CD8-positive, alpha-beta memory T cell (primary cell): Measurements from ENCODE around the gene ADPRHL1. TPM values are rescaled to one million over a fixed set of nuclear protein-coding genes. Genes with fewer than 3 reads are reported as not detected.

Experiments used
- CTCF ChIA-PET: fragments of 350-600 bp; sonication (Branson Sonifier 250); formaldehyde crosslinking; loops from one replicate; lab custom pipeline; 2021; ENCODE audit warnings: antibody characterized with exemption; lab: Charles Lee
- POLR2A ChIA-PET: fragments of 350-600 bp; sonication (Branson Sonifier 250); formaldehyde crosslinking; loops from one replicate; lab custom pipeline; 2021; ENCODE audit warnings: antibody characterized with exemption; lab: Charles Lee
- DNase-seq, 5 donors: peaks; one replicate each; pipeline versions ENCODE4 v3.0.0 to v3.0.0-alpha.2; 2020 to 2022; ENCODE audit warnings: mixed read lengths in 1 of 5
- H3K27ac ChIP-seq: one replicate; pipeline ENCODE4 v1.7.0; 2013; ENCODE audit warnings: low read depth, mild to moderate bottlenecking, low read length, moderate library complexity
- H3K27me3 ChIP-seq: 2 replicates; pipeline ENCODE4 v1.7.0; 2013; ENCODE audit warnings: low read length, mild to moderate bottlenecking; ENCODE audit not compliant: insufficient read depth, poor library complexity, severe bottlenecking
- H3K36me3 ChIP-seq: 2 replicates; pipeline ENCODE4 v1.7.0; 2013; ENCODE audit warnings: mild to moderate bottlenecking, low read length, moderate library complexity; ENCODE audit not compliant: insufficient read depth
- H3K4me1 ChIP-seq: 2 replicates; pipeline ENCODE4 v1.7.0; 2013; ENCODE audit warnings: mild to moderate bottlenecking, low read length, moderate library complexity; ENCODE audit not compliant: insufficient read depth
- H3K4me3 ChIP-seq: 2 replicates; pipeline ENCODE4 v1.7.0; 2013; ENCODE audit warnings: mild to moderate bottlenecking, low read length
- H3K9me3 ChIP-seq: 2 replicates; pipeline ENCODE4 v1.7.0; 2013; ENCODE audit warnings: mild to moderate bottlenecking, low read length
- H3K27ac Mint-ChIP-seq, 8 donors: one replicate each; pipeline ENCODE4 v1.8.0; 2020 to 2021; ENCODE audit warnings: mixed read lengths in 8 of 8, mild to moderate bottlenecking in 6 of 8, inconsistent platforms in 3 of 8, moderate library complexity in 3 of 8
- H3K27me3 Mint-ChIP-seq, 2 donors: one replicate each; pipeline ENCODE4 v1.8.0; 2020 to 2021; ENCODE audit warnings: mixed read lengths in 2 of 2, mild to moderate bottlenecking in 1 of 2, moderate library complexity in 1 of 2
- H3K36me3 Mint-ChIP-seq, 3 donors: one replicate each; pipeline ENCODE4 v1.8.0; 2020 to 2021; ENCODE audit warnings: mixed read lengths in 3 of 3, inconsistent platforms in 1 of 3, mild to moderate bottlenecking in 1 of 3
- H3K4me1 Mint-ChIP-seq, 3 donors: one replicate each; pipeline ENCODE4 v1.8.0; 2020 to 2021; ENCODE audit warnings: mixed read lengths in 3 of 3, inconsistent platforms in 1 of 3, mild to moderate bottlenecking in 1 of 3
- H3K4me3 Mint-ChIP-seq, 7 donors: one replicate each; pipeline ENCODE4 v1.8.0; 2020 to 2021; ENCODE audit warnings: mixed read lengths in 7 of 7, mild to moderate bottlenecking in 6 of 7, moderate library complexity in 4 of 7, inconsistent platforms in 2 of 7
- H3K9me3 Mint-ChIP-seq, 5 donors: one replicate each; pipeline ENCODE4 v1.8.0; 2020 to 2022; ENCODE audit warnings: mixed read lengths in 5 of 5, mild to moderate bottlenecking in 3 of 5, moderate library complexity in 2 of 5, inconsistent platforms in 1 of 5
- polyA plus RNA-seq: library from polyadenylated mRNA; unstranded; fragments of 300-500 nt; fragmentation: Illumina TruSeq; gene quantifications from one replicate; pipeline ENCODE4 v1.2.3, GENCODE V29; 2021
- total RNA-seq, 2 experiments: library from RNA; stranded (reverse); gene quantifications; one replicate each; pipeline ENCODE4 v1.2.3, GENCODE V29; 2021

Gene ADPRHL1
- total and polyA plus RNA-seq, 3 experiments from 2014 or later: 0.56 to 0.85 (median 0.84) TPM

GRCh38 chr13:113419531-113420193 lies 33.6 kb downstream of the ADPRHL1 start:
- Histone ChIP-seq H3K4me1 (no peaks in the 10 kb centered on the region), H3K27me3 (no peaks in the 10 kb centered on the region), H3K36me3 (no peaks in the 10 kb centered on the region), H3K27ac (no peak overlapping the region), H3K9me3 (no peaks in the 10 kb centered on the region), H3K4me3 (no peak overlapping the region)
- CTCF ChIA-PET: no interaction called here
- H3K36me3 Mint-ChIP-seq: no peaks in the 10 kb centered on the region
- no peaks in the 10 kb centered on the region for H3K9me3 Mint-ChIP-seq
- peak in 1 of 5 donors; percentile 1 for DNase-seq
- H3K4me1 Mint-ChIP-seq: no peaks in the 10 kb centered on the region
- peaks cover 4 to 18% of the 10 kb centered on the region in 2 donors for H3K27me3 Mint-ChIP-seq
- H3K4me3 Mint-ChIP-seq: no peak overlapping the region
- H3K27ac Mint-ChIP-seq: no peak overlapping the region
- POLR2A ChIA-PET: no interaction called here

GRCh38 chr13:113418722-113419049 lies 34.6 kb downstream of the ADPRHL1 start:
- no peaks in the 10 kb centered on the region for H3K9me3 ChIP-seq
- peaks cover 4 to 18% of the 10 kb centered on the region in 2 donors for H3K27me3 Mint-ChIP-seq
- H3K36me3 ChIP-seq: no peaks in the 10 kb centered on the region
- no peaks in the 10 kb centered on the region for H3K27me3 ChIP-seq
- ChIA-PET CTCF (no interaction called here), POLR2A (no interaction called here)
- no peaks in the 10 kb centered on the region for H3K4me1 ChIP-seq
- DNase-seq: no peak
- H3K4me3 ChIP-seq: no peak overlapping the region
- H3K36me3 Mint-ChIP-seq: no peaks in the 10 kb centered on the region
- H3K9me3 Mint-ChIP-seq: no peaks in the 10 kb centered on the region
- H3K27ac ChIP-seq: no peak overlapping the region
- no peak overlapping the region for H3K27ac Mint-ChIP-seq
- H3K4me3 Mint-ChIP-seq: no peak overlapping the region
- H3K4me1 Mint-ChIP-seq: no peaks in the 10 kb centered on the region

- Histone ChIP-seq H3K27ac (no peak overlapping the region), H3K36me3 (no peaks in the 10 kb centered on the region), H3K27me3 (no peaks in the 10 kb centered on the region), H3K4me1 (no peaks in the 10 kb centered on the region), H3K4me3 (no peak overlapping the region), H3K9me3 (no peaks in the 10 kb centered on the region)
- Mint-ChIP-seq H3K4me1 (no peaks in the 10 kb centered on the region), H3K27me3 (peaks cover 4 to 18% of the 10 kb centered on the region in 2 donors), H3K36me3 (no peaks in the 10 kb centered on the region), H3K9me3 (no peaks in the 10 kb centered on the region), H3K4me3 (no peak overlapping the region), H3K27ac (no peak overlapping the region)
- DNase-seq: no peak
- ChIA-PET POLR2A (no interaction called here), CTCF (no interaction called here)
These were observed 35.2 kb downstream of the ADPRHL1 start for GRCh38 chr13:113417836-113418721.

- H3K36me3 Mint-ChIP-seq: no peaks in the 10 kb centered on the region
- H3K27ac Mint-ChIP-seq: no peak overlapping the region
- no peaks in the 10 kb centered on the region for H3K4me1 Mint-ChIP-seq
- Histone ChIP-seq H3K9me3 (no peaks in the 10 kb centered on the region), H3K27me3 (no peaks in the 10 kb centered on the region), H3K4me3 (no peak overlapping the region), H3K27ac (no peak overlapping the region), H3K4me1 (no peaks in the 10 kb centered on the region), H3K36me3 (no peaks in the 10 kb centered on the region)
- no peak overlapping the region for H3K4me3 Mint-ChIP-seq
- no peaks in the 10 kb centered on the region for H3K9me3 Mint-ChIP-seq
- H3K27me3 Mint-ChIP-seq: peaks cover 4 to 14% of the 10 kb centered on the region in 2 donors
- POLR2A ChIA-PET: no interaction called here
- CTCF ChIA-PET: no interaction called here
- DNase-seq: no peak
These were observed 36.1 kb downstream of the ADPRHL1 start for GRCh38 chr13:113417008-113417751.

- POLR2A ChIA-PET: no interaction called here
- H3K4me1 ChIP-seq: no peaks in the 10 kb centered on the region
- Mint-ChIP-seq H3K27me3 (peaks cover 5 to 14% of the 10 kb centered on the region in 2 donors), H3K36me3 (no peaks in the 10 kb centered on the region), H3K9me3 (no peaks in the 10 kb centered on the region), H3K27ac (no peak overlapping the region), H3K4me3 (no peak overlapping the region), H3K4me1 (no peaks in the 10 kb centered on the region)
- no peak for DNase-seq
- CTCF ChIA-PET: no interaction called here
- no peak overlapping the region for H3K4me3 ChIP-seq
- H3K27ac ChIP-seq: no peak overlapping the region
- H3K9me3 ChIP-seq: no peaks in the 10 kb centered on the region
- H3K36me3 ChIP-seq: no peaks in the 10 kb centered on the region
- H3K27me3 ChIP-seq: no peaks in the 10 kb centered on the region
These were observed 37.5 kb downstream of the ADPRHL1 start for GRCh38 chr13:113415825-113416224.

GRCh38 chr13:113415032-113415431 lies 38.3 kb downstream of the ADPRHL1 start:
- no peak overlapping the region for H3K4me3 Mint-ChIP-seq
- Histone ChIP-seq H3K36me3 (no peaks in the 10 kb centered on the region), H3K9me3 (no peaks in the 10 kb centered on the region), H3K27me3 (no peaks in the 10 kb centered on the region), H3K27ac (no peak overlapping the region), H3K4me3 (no peak overlapping the region), H3K4me1 (no peaks in the 10 kb centered on the region)
- H3K36me3 Mint-ChIP-seq: no peaks in the 10 kb centered on the region
- H3K9me3 Mint-ChIP-seq: no peaks in the 10 kb centered on the region
- H3K27me3 Mint-ChIP-seq: peaks cover 6 to 12% of the 10 kb centered on the region in 2 donors
- no peak overlapping the region for H3K27ac Mint-ChIP-seq
- ChIA-PET CTCF (no interaction called here), POLR2A (no interaction called here)
- no peak for DNase-seq
- no peaks in the 10 kb centered on the region for H3K4me1 Mint-ChIP-seq

GRCh38 chr13:113414335-113414734 lies 39.0 kb downstream of the ADPRHL1 start:
- no peaks in the 10 kb centered on the region for H3K4me1 ChIP-seq
- H3K36me3 Mint-ChIP-seq: no peaks in the 10 kb centered on the region
- no peak overlapping the region for H3K4me3 Mint-ChIP-seq
- CTCF ChIA-PET: no interaction called here
- H3K9me3 ChIP-seq: no peaks in the 10 kb centered on the region
- no peak overlapping the region for H3K4me3 ChIP-seq
- H3K4me1 Mint-ChIP-seq: no peaks in the 10 kb centered on the region
- H3K27ac Mint-ChIP-seq: no peak overlapping the region
- no peak overlapping the region for H3K27ac ChIP-seq
- no peaks in the 10 kb centered on the region for H3K36me3 ChIP-seq
- H3K9me3 Mint-ChIP-seq: no peaks in the 10 kb centered on the region
- no peaks in the 10 kb centered on the region for H3K27me3 ChIP-seq
- DNase-seq: no peak
- POLR2A ChIA-PET: no interaction called here
- peaks cover 5 to 6% of the 10 kb centered on the region in 2 donors for H3K27me3 Mint-ChIP-seq

GRCh38 chr13:113413898-113414282 lies 39.4 kb downstream of the ADPRHL1 start:
- peaks cover 4% of the 10 kb centered on the region in 2 donors for H3K27me3 Mint-ChIP-seq
- Histone ChIP-seq H3K9me3 (no peaks in the 10 kb centered on the region), H3K4me1 (no peaks in the 10 kb centered on the region), H3K27me3 (no peaks in the 10 kb centered on the region), H3K4me3 (no peak overlapping the region), H3K36me3 (no peaks in the 10 kb centered on the region), H3K27ac (no peak overlapping the region)
- no peak overlapping the region for H3K27ac Mint-ChIP-seq
- no peaks in the 10 kb centered on the region for H3K9me3 Mint-ChIP-seq
- DNase-seq: no peak
- ChIA-PET POLR2A (no interaction called here), CTCF (no interaction called here)
- H3K36me3 Mint-ChIP-seq: no peaks in the 10 kb centered on the region
- H3K4me3 Mint-ChIP-seq: no peak overlapping the region
- no peaks in the 10 kb centered on the region for H3K4me1 Mint-ChIP-seq
